GM19467 (cell line): ENCODE measurements around the gene PHEX.

Source experiments
- ATAC-seq: cut with Tn5 transposase; IDR thresholded peaks from one replicate; pipeline ENCODE4 v1.9.1; 2021; ENCODE audit warnings: mild to moderate bottlenecking, moderate library complexity; ENCODE audit not compliant: unreplicated experiment

The PHEX gene

GRCh38 chrX:22039541-22039940, 7.4 kb downstream of the PHEX start:
- ATAC-seq, result no peak

DNA sequence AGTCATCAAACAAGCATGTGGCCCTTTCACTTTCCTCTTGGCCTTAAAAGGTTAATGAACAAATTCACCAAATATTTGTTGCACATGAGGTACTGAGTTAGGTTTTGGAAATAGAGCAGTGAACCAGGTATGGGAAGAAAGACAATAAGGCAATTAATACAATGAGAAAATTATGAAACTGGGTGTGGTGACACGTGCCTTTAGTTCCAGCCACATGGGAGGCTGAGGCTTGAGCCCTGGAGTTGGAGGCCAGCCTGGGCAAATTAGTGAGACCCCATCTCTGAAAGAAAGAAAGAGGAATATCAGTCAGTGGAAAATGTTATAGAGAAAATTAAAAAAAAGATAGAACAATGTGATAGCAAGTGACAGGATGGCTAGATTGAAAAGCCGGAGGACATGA, 8.1 kb downstream of the PHEX start:
- no peak for ATAC-seq

DNA sequence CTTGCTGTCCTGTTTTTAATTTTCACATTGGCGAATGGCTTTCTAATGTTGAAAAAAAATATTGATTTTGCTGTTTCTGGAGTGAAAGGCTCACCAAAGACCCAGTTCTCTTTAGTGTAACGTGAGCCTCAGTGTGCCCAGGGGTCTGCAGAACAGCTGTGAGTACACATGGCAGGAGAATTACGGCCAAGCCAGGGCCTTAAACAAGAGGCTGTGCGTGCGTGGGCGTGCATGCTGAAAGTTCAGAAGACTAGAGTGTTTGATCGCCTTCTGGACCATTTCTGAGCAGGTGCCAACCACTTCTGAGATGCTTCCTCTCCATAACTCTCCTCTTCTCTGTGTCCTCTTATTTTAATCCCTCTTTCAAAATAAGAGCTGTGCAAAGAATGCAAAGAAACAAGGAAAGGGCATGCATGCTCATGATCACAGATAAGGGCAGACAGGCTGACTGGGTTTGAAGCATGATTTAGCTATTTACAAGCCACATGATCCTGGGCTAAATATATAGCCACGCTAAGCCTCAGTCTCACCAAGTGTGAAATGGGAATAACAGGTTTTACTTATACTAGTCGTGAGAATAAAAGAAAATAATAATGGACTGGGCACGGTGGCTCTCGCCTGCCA, 9.9 kb downstream of the PHEX start:
- ATAC-seq, result no peak

DNA sequence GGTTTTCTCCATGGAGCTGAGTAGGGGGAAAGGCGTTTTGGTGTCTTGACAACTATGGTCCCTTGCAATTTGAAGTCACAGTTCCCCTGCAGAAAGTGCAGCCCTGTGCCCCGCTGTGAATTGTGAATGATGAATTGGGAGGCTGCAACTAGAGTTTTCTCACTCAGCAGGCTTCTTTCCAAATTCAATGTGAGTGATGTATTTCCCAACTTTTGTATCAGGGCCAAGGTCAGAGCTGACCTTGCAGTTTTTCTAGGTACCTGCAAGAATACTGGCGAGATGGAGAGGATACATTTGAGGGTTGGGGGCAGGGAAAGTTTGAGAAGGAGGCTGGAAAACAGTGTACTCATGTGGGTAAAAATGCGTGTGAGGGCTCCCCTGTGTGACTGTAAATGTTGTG, 11.7 kb downstream of the PHEX start:
- no peak for ATAC-seq

GRCh38 chrX:22047468-22047867, 15.3 kb downstream of the PHEX start:
- no peak for ATAC-seq

DNA sequence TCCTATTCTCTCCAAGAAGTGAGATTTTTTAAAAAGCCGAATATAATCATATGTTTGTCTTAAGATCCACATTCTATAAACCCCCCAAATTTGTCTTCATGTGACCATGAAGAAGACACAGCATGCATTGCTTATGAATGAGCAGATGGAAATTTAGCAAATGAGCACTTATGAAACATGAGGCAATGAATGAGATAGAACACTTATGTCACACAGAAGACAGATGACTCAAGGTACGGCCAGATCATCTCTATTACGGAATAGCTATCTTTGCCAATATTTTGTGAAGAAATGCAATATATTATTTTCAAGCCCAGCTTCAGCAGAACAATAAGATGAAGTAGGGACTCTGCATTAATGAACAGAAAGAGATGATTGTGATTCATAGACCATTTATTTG, 21.4 kb downstream of the PHEX start:
- ATAC-seq, result no peak

- no peak for ATAC-seq
Observed at GRCh38 chrX:22056235-22056634, 24.1 kb downstream of the PHEX start.

- ATAC-seq, result no peak
Observed at GRCh38 chrX:22057667-22058066, 25.5 kb downstream of the PHEX start.

- ATAC-seq, result no peak
Observed at GRCh38 chrX:22059775-22060174, 27.6 kb downstream of the PHEX start.

GRCh38 chrX:22060415-22061280, 28.5 kb downstream of the PHEX start:
- ATAC-seq, result no peak

- peak; percentile 91 for ATAC-seq
Observed at GRCh38 chrX:22063284-22063683, 31.2 kb downstream of the PHEX start.

GRCh38 chrX:22069586-22069985, 37.5 kb downstream of the PHEX start:
- no peak for ATAC-seq

DNA sequence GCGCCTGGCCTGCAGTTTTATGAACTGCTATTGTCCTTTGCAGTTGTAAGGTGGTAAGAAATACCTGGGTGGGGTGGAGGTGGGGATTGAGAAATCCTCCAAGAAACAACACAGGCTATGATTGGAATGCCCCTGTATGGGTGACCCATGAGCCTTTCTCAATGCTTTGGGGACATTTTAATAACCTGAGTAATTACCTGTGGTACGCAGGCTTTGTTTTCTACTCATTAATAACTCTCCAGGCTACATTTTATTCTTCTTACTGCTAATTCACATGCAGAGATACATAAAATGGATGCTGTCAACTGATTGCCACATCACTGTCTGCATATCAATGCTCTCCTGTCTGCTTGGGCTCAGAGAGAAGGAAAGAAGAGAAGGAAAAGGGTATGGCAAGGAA, 41.8 kb downstream of the PHEX start:
- ATAC-seq, result no peak

GRCh38 chrX:22078117-22078516, 46.0 kb downstream of the PHEX start:
- ATAC-seq, result no peak

- ATAC-seq, result peak; percentile 84
Observed at GRCh38 chrX:22081475-22082092, 49.5 kb downstream of the PHEX start.

DNA sequence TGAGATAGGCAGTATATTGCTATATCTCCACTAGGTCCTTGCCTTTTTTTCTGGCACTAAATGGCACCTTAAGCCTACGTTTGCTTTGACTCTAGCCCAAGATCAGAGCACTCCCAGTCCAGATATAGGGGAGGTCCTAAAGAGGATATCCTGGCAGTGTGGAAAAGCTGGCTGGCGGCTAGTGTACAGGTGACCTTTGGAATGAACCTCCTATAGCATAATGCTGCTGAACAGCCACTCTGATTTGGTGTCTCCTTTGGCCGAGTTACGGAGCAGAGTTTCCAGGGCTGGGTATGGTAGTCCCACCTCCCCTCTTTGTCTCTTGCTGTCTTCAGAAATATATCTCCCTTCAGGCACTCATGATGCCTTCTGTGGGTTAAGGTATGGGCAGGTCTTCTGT, 53.9 kb downstream of the PHEX start:
- ATAC-seq, result no peak

DNA sequence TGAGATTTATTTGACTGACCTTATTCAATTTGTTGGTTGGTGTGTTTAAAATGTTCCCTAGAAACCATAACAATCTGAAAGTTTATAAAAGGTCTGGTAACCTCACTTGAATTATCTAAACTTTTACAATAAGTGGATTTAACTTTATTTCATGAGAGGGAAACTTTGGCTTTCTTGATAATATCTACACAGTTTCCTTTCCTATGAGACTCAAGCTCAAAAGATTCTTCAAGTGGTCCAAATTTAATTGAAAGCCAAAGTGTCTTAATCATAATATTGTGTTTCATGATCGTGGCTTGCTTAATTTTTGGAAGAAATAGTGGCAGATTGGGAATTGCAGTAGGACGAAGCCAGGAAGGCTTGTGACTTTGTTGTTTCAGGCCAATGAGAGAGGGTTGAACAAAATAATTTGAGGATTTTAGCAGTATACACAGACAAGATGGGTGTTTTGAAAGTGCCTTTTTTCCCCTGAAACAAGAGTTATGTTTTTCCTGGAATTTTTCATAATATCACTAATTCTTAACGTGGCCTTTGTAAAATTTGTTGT, 55.0 kb downstream of the PHEX start:
- ATAC-seq, result no peak

DNA sequence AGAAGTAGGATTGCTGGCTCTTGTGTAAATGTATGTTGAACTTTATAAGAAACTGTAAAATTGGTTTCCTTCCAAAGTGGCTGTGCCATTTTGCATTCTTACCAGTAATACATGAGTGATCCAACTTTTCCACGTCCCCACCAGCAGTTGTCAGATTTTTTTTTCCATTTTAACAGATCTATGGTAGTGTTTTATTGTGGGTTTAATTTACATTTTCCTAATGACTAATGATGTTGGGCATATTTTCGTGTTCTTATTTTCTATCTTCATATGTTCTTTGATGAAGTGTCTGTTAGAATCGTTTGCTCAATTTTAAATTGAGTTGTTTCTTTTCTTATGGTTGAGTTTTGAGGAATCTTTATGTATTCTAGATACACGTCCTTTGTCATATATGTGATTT, 56.2 kb downstream of the PHEX start:
- no peak for ATAC-seq

- ATAC-seq, result no peak
Observed at GRCh38 chrX:22090181-22090580, 58.1 kb downstream of the PHEX start.

- ATAC-seq, result no peak
Observed at GRCh38 chrX:22093550-22093949, 61.4 kb downstream of the PHEX start.

GRCh38 chrX:22095286-22095685, 63.2 kb downstream of the PHEX start:
- ATAC-seq, result no peak

- ATAC-seq, result no peak
Observed at GRCh38 chrX:22095856-22096255, 63.7 kb downstream of the PHEX start.
